ENCODE results near the gene RNF41.

Gene RNF41

GRCh38 chr12:56178347-56178746, 43.4 kb downstream of the RNF41 start:
- no peak for DNase-seq (ENCODE audit: low read depth)
- H3K4me3 ChIP-seq (ENCODE audit: low read depth, low read length), result no peak overlapping the region
- no peak for TF ChIP-seq CTCF (IDR thresholded peaks at IDR 0.05; ENCODE audit: insufficient read depth, low read depth, low read length, missing control alignments)

- no peak overlapping the region for H3K4me3 ChIP-seq (ENCODE audit: low read depth, low read length)
- no peak for TF ChIP-seq CTCF (IDR thresholded peaks at IDR 0.05; ENCODE audit: insufficient read depth, low read depth, low read length, missing control alignments)
- DNase-seq (ENCODE audit: low read depth), result no peak
Observed at GRCh38 chr12:56172839-56173238, 48.9 kb downstream of the RNF41 start.

GRCh38 chr12:56169229-56169759, 52.4 kb downstream of the RNF41 start:
- H3K4me3 ChIP-seq (ENCODE audit: low read depth, low read length), result no peak overlapping the region
- DNase-seq (ENCODE audit: low read depth), result no peak
- TF ChIP-seq CTCF (IDR thresholded peaks at IDR 0.05; ENCODE audit: insufficient read depth, low read depth, low read length, missing control alignments), result no peak

- H3K4me3 ChIP-seq (ENCODE audit: low read depth, low read length), result no peak overlapping the region
- DNase-seq (ENCODE audit: low read depth), result no peak
- TF ChIP-seq CTCF (IDR thresholded peaks at IDR 0.05; ENCODE audit: insufficient read depth, low read depth, low read length, missing control alignments), result no peak
Observed at GRCh38 chr12:56165369-56165768, 56.4 kb downstream of the RNF41 start.

- DNase-seq (ENCODE audit: low read depth), result no peak
- no peak for TF ChIP-seq CTCF (IDR thresholded peaks at IDR 0.05; ENCODE audit: insufficient read depth, low read depth, low read length, missing control alignments)
- no peak overlapping the region for H3K4me3 ChIP-seq (ENCODE audit: low read depth, low read length)
Observed at GRCh38 chr12:56164345-56164729, 57.4 kb downstream of the RNF41 start.

GRCh38 chr12:56163533-56164344, 58.0 kb downstream of the RNF41 start:
- no peak overlapping the region for H3K4me3 ChIP-seq (ENCODE audit: low read depth, low read length)
- DNase-seq (ENCODE audit: low read depth), result no peak
- no peak for TF ChIP-seq CTCF (IDR thresholded peaks at IDR 0.05; ENCODE audit: insufficient read depth, low read depth, low read length, missing control alignments)
